ENCODE results near the gene TXNDC12.
"Not testable (repeated sequence)": the region's sequence is repeated elsewhere in the genome, so short reads cannot be mapped to it uniquely, and the experiment has no call there.

Gene TXNDC12

DNA sequence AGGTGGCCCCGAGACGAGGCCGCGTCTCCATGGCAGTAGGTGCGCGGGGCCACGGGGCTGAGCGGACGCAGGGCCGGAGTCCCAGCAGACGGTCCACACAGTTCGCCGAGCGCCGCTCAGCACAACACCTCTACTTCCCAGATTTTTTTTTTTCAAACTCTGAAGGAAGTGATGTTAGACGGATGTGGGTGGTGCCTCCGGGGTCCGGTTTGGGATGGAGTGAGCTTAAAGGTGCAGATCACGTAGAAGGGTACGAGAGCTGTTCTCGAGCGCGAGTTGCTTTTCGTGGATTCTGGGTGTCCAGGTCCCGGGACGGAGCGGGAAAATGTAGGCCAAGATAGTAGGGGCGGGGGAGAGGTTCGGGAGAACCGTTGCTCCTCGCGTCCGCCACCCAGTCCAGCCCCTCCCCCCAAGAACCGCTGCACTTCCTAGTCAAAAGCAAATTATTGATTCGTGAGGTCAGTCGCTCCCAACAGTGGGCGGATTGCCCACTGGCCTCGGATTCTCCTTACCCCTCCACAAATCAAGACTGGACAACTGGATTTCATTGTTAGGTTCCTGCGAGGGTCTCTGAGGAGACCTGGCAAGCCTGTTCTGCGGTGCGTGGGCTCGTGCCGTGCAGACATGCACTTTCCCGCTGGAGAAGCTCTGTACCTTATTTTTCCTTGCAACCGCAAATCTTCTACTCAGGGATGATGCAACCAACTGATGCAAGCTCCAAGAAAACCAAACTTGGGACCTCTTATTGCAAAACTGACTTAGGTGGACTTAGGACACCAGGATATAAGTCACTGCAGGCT, at the start of gene TXNDC12:
TXNDC12 (minus strand) TSS at position 126 of the 800 bp plus-strand sequence; CDS start at position 31, 95 bp downstream.
- peak; percentile 86 for DNase-seq

DNA sequence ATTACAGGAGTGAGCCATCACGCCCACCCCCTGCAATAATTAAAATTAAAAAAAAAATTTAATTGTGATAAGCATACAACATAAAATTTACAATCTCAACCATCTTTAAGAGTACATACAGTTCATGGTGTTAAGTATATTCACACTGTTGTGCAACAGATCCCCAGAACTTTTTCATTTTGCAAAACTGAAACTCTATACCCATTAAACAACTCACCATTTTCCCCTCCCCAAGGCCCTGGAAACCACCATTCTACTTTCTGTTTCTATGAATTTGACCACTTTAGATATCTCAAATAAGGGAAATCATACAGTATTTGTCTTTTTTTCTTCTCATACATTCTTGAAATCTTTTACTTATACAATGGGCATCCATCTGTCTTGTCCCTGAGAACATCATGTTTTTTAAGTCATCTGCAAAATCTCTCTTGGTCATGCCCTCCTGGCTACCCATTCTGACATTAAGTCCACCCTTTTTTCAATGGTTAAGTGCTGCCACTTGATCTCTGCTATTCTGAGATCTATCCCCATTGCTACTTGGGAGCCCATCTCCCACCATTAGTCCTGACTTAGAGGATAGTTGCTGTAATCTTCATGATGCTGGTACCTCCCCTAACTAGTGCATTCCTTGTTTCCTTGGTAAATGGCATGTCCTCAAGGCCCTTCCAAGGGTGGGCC, 47.5 kb upstream of the TXNDC12 start:
- no peak for DNase-seq

DNA sequence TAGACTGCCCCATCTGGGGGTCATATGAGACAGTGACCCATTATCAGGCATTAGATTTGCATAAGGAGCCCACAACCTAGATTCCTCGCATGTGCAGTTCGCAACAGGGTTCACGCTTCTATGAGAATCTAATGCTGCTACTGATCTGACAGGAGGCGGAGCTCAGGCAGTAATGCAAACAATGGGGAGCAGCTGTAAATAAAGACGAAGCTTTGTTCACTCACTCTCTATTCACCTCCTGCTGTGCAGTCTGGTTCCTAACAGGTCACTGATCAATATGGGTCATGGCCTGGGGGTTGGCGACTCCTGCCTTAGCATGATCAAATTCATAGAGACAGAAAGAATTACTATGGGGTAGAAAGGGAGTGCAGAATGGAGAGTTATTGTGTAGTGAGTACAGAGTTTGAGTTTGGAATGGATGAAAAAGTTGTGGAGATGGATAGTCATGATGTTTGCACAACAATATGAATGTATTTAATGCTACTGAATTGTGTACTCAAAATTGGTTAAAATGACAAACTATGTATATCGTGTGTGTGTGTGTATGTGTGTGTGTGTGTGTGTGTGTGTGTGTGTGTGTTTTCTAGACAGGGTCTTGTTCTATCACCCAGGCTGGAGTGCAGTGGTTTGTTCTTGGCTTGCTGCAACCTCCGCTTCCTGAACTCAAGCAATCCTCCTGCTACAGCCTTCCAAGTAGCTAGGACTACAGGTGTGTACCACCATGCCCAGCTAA, 43.3 kb upstream of the TXNDC12 start:
- no peak for DNase-seq

DNA sequence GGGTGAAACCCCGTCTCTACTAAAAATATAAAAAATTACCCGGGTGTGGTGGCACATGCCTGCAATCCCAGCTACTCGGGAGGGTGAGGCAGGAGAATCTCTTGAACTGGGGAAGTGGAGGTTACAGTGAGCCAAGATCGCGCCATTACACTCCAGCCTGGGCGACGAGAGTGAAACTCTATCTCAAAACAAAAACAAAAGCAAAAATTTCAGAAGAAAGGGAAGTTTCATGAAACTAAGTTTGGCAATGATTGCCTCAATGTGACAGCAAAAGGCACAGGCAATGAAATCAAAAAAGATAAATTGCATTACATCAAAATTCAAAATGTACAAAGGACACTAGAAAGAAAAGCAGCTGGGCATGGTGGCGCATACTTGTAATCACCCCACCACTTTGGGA, 41.2 kb upstream of the TXNDC12 start:
- DNase-seq: no peak

DNA sequence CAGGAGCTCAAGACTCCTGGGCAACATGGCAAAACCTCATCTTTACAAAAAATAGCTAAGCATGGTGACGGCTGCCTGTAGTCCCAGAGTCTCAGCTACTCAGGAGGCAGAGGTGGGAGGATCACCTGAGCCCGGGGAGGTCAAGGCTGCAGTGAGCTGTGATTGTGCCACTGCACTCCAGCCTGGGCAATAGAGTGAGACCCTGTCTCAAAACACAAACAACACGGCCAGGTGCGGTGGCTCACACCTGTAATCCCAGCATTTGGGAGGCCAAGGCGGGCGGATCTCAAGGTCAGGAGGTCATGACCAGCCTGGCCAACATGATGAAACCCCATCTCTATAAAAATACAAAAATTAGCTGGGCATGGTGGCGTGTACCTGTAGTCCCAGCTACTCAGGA, 39.3 kb upstream of the TXNDC12 start:
- DNase-seq: not testable (repeated sequence)

DNA sequence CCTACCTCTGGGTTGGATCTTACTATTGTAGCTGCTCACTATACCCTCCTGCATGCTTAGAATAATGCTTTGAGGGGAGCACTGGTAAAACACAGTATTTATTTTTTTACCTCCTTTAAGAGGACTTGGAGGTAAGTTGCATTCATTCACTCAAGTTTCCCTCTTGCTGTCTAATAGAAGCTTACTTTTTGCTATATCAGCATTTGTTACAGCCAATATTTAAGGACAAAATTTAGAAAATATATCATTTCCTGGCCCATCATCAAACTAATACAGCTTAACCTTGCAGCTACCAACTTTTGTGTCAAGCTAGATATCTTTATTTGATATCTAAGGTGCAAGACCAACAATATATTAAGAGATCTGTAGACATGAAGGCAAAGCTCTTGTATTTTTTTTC, 32.9 kb upstream of the TXNDC12 start:
- DNase-seq: not testable (repeated sequence)

DNA sequence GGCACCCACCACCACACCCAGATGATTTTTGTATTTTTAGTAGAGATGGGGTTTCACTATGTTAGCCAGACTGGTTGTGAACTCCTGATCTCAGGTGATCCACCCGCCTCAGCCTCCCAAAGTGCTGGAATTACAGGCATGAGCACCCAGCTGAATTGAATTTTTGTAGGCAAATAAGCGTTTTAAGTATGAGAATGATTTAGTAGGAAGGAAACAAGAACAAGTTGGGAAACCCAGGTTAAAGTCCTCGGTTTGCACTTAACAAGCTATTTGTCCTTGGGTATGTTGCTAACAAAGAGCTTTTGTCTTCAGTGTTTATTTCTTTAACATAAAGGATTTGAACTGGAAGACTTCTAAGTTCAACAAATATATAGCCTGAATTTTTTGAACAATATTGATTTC, 25.0 kb upstream of the TXNDC12 start:
- DNase-seq: no peak

DNA sequence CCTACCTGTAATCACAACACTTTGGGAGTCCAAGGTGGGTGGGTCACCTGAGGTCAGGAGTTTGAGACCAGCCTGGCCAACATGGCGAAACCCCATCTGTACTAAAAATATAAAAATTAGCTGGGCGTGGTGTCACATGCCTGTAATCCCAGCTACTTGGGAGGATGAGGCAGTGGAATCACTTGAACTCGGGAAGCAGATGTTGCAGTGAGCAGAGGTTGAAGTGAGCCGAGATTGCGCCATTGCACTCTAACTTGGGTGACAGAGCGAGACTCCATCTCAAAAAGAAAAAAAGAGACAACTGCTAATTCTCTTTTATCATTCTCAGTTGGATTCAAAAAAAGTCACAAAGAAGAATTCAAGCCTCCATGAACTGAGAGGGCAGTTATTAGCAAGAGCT, 22.3 kb upstream of the TXNDC12 start:
- DNase-seq: not testable (repeated sequence)

DNA sequence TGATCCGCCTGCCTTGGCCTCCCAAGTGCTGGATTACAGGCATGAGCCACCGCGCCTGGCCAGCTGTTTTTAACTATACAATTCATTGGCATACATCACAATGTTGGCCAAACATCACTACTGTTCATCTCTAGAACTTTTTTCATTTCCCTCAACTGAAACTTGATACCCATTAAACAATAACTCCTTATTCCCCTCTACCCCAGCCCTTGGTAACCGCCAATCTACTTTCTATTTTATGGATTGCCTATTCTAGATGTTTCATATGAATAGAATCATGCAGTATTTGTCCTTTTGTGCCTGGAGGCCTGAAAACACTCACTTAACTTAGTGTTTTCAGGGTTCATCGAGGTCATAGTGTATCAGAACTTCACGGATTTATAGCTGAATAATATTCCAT, 17.3 kb upstream of the TXNDC12 start:
- DNase-seq: no peak

DNA sequence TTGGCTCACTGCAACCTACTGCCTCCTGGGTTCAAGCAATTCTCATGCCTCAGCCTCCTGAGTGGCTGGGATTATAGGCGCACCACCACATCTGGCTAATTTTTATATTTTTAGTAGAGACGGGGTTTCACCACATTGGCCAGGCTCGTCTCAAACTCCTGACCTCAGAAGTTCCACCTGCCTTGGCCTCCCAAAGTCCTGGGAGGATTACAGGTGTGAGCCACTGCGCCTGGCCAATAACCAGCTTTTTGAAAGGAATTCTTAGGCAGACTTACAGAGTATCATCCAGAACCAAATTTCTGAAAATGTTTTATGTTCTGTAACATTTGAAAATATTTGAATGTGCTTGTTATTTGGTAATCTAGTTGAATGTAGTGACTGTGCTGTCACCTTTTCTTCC, 15.7 kb upstream of the TXNDC12 start:
- DNase-seq: no peak

DNA sequence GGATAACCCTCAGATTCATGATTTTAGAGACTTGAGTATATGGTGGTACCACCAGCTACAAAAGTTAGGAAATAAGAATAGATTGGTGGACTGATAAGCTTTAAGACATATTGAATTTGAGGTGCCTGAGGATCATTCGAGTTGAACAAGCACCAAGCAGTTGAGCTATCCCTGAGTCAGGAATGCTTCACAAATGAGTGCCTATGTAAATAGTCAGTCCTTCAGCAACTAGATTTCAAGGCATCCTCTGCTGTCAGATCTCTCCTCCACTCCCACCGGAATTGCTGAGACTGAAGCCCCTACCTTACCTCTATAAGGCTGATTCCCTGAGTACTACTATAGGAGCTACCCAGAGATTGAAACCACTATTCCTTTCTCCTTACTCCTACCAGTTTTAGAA, 8.2 kb upstream of the TXNDC12 start:
- no peak for DNase-seq

DNA sequence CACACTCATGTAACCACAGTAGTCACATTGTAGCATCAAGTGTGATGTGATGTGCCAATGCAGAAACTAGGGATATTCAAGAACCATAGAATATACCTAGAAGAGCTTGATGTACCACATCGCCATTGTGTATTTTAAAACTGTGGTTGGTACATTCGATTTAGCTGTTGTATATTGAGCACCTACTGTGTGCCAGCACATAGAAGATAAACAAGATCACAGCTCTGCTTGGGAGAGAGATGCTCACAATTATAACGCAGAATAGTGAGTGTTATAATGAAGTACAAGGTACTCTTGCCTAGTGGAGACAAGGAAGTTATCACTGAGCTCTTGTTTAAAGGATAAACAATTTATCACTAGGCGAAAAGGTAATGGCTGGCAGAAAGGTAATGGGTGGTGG, 5.8 kb upstream of the TXNDC12 start:
- DNase-seq: no peak

DNA sequence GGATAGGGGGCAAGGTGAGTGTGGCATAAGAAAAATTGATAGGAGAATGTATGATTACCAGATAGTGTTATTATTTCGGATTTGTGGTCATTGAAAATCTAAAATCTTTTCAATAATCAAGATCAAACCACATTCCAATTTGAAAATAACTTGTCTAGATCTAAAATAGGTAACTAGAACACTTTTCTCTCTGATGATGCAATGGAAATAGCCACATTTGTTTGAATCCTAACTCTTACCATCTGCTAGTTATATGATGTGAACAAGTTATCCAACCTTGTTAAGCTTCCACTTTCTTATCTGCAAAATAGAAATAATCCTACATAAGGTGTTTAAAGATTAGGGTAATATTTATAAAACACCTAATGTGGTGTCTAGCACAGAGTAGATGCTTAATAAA, 4.9 kb upstream of the TXNDC12 start:
- DNase-seq: no peak

DNA sequence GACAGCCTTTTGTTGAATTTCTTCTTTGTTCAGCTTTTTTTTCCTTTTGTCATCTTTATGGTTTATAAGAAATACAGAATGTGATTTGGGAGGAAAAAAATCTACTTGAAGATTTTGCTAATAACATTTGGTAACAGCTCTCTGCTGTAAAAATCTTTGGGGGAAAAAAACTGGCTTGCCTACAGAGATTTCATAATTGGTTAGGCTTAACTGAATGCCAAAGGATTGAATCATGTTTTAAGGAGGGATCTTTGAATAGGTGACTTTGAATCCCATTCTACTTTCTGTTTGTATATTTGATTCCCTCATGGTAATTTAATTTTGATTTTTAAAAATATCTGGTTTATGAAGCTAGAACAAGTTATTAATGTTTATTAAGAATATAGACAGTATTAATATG, 4.3 kb upstream of the TXNDC12 start:
- DNase-seq: no peak

DNA sequence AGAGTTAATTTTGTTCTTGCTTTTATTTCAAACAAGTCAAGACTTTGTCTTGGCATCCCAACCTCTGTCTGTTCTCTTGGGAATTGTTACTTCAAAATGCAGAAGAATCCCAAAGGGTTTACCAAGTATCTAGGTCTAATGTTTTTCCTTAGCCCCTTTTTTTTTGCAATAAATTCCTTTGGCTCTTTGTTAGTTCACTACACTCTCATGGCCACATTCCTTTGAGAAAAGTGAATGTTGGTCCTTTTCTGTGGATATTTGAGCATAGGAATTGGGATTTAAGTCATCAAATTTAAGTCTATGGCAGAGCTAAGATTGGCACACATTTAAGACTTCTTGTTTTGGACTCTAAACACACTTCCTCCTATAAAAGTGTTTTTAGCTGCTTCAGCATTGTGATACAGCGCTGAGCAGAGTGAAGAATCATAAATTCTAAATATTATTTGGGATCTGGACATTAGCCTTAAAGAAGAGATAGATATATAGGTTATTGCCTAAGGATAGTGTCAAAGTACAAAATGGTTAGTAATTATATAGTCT, 3.0 kb upstream of the TXNDC12 start:
- DNase-seq: no peak

DNA sequence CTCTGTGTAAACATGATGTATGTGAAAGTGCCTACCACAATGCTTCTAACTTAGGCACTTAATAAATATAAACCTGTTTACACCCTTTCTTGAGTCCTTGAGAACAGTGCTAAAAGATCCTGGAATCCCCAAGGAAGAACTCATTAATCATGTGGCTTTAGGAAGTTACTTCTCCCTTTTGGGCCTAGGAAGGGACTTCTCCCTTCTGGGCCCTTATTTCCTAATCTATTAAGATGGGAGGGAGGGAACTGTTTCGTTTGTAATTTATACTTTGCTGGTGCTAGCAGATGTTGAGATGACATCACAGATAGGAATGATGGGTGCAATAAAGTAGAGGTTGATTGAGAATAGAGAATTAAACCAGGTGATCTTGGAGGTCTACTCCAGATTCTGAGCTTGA, 2.3 kb upstream of the TXNDC12 start:
- no peak for DNase-seq

DNA sequence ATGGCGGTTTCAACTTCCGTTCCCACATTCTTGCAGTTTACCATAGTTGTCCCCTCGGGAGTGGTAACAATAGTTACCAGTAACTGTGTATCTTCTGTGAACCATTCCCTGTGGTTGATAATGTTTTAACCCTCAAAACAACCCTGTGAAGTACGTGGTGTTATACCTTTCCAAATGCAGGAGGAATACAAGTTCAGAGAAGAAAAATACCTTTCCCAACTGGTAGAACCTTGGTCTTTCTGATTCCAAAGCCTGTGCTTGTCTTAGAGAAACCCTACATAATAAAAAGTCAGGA, 1.9 kb upstream of the TXNDC12 start:
- DNase-seq: no peak

DNA sequence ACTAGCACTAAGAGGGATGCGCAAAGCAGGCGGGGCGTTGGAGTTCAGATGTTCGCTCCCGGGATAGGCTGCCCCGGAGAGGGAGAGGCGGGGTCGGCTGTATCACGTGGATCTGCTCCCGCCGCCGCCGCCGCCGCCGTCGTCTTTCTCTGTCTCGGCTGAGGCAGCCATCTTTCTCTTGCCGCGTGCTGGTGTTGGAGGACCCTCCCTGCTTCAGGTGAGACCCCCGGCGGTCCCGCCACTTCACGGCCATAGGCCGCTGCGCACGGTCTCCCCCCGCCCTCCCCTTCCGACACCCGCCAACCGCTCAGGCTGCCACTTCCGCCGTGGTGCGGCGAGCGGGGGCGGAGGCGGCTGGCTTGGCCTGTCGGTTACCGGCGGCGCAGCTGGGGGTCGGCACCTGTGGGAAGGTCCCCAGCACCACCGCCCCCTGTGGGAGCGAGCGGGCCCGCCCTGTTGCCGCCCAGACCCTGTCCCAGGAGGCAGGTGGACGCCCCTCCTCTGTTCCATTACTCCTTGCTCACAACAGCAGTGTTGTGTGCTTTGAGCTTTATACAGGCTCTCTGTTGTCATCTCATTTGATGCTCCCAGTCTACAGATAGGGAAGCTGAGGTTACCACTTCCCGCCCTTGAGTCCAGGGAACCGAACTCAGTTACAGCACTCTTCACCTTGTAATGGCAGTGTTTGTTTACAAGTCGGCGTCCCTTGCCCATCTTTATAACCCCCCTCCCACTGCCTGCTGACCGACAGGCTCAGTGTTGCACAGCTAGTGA, 1.4 kb upstream of the TXNDC12 start, which contains the start of gene BTF3L4:
BTF3L4 (plus strand) TSS at position 133 of the 774 bp plus-strand sequence. CDS start 3,553 bp downstream, outside the sequence.
- DNase-seq: peak; percentile 93

DNA sequence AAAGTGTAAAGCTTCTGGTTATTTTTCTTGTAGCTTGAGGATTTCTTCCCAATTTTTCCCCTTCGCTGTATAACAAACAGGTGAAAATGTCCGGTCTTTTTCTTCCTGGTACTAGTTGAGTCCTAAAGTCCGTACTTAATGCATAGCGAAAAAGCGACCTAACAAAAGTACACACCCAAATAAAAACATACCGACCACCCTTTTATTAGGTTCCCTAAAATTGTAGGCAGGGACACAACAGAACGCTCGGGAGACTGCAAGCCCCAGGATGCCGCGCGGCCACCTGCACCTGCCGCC, 823 bp upstream of the TXNDC12 start:
- DNase-seq: no peak

DNA sequence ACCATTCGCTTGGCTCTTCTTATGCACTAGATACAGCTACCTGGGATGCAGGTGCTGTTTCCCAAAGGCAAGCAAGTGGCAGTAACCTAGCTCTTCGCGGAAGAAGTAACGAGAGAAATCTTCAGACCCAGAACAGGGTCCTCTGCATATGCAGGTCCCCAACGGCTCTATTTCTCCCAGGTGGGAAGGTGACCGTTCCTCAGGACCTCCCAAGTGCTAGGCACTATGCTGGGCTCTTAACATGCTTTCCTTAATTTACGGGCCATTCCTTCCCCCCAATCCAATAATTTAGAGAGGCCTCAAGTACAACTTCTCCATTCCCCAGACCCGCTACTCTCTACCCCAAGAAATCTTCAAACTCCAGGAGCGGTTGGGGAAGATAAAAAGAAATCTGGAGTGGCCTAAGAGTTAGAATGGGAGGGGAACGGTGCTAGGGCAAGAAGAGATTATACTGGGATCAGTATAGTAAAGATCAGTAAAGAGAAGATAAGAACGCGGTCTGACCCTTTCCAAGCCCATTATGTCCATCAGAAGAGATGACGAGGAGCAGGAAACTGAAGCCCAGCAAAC, 410 bp downstream of the TXNDC12 start:
- DNase-seq: no peak

DNA sequence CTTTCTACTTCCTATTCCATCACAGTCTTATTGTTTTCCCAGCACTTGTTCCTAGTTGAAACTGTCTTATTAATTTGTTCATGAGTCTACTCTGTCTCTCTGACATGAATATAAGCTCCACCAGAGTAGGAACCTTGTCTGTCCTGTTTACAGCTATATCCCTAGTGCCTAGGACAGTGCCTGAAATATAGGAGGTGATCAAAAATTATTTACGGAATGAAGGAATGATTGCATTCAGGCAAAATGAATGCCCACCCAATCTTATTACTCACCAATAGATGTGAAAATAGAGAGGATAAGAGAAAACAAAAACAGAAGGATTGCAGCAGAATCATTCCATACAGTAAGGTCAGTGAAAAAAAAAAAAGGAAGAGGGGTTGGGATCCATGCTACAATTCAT, 1.1 kb downstream of the TXNDC12 start:
- DNase-seq: no peak

DNA sequence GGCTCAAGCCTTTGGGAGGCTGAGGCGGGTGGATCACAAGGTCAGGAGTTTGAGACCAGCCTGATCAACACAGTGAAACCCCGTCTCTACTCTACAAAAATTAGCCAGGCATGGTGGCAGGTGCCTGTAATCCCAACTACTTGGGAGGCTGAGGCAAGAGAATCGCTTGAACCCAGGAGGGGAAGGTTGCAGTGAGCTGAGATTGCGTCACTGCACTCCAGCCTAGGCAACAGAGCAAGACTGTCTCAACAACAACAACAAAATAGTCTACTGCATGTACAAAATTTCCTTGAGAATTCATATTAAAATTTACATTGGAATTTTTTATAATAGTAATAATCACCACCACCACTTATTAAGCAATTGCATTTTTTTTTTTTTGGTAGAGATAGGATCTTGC, 5.7 kb downstream of the TXNDC12 start:
- DNase-seq: not testable (repeated sequence)

Data from NCI-H446 treated with DMSO at 0.1 percent for 48 hours (cell line).